Dendritic cell treated with granulocyte-macrophage colony-stimulating factor and Interleukin-4, amounts not matched to agents 40 ng/mL and 50 ng/mL, for 4 days (primary cell): ENCODE data around the gene PPP1R36.
"Not testable (repeated sequence)": the region's sequence is repeated elsewhere in the genome, so short reads cannot be mapped to it uniquely, and the experiment has no call there.

Source experiments
- H3K27ac Mint-ChIP-seq: one replicate; pipeline ENCODE4 v1.8.0; 2022; ENCODE audit warnings: mild to moderate bottlenecking, mixed read lengths
- H3K27me3 Mint-ChIP-seq: one replicate; pipeline ENCODE4 v1.8.0; 2022; ENCODE audit warnings: mild to moderate bottlenecking, mixed read lengths
- H3K36me3 Mint-ChIP-seq: one replicate; pipeline ENCODE4 v1.8.0; 2022; ENCODE audit warnings: low read depth, mixed read lengths
- H3K4me1 Mint-ChIP-seq: one replicate; pipeline ENCODE4 v1.8.0; 2022; ENCODE audit warnings: low read depth, mixed read lengths
- H3K4me3 Mint-ChIP-seq: one replicate; pipeline ENCODE4 v1.8.0; 2022; ENCODE audit warnings: mild to moderate bottlenecking, moderate library complexity, mixed read lengths
- H3K9me3 Mint-ChIP-seq: one replicate; pipeline ENCODE4 v1.8.0; 2022; ENCODE audit warnings: mixed read lengths
- intact Hi-C: fragments of 100-400 bp; cut with micrococcal nuclease; formaldehyde crosslinking; loops from one replicate; pipeline ENCODE4 v1.15.0; 2022

The PPP1R36 gene

DNA sequence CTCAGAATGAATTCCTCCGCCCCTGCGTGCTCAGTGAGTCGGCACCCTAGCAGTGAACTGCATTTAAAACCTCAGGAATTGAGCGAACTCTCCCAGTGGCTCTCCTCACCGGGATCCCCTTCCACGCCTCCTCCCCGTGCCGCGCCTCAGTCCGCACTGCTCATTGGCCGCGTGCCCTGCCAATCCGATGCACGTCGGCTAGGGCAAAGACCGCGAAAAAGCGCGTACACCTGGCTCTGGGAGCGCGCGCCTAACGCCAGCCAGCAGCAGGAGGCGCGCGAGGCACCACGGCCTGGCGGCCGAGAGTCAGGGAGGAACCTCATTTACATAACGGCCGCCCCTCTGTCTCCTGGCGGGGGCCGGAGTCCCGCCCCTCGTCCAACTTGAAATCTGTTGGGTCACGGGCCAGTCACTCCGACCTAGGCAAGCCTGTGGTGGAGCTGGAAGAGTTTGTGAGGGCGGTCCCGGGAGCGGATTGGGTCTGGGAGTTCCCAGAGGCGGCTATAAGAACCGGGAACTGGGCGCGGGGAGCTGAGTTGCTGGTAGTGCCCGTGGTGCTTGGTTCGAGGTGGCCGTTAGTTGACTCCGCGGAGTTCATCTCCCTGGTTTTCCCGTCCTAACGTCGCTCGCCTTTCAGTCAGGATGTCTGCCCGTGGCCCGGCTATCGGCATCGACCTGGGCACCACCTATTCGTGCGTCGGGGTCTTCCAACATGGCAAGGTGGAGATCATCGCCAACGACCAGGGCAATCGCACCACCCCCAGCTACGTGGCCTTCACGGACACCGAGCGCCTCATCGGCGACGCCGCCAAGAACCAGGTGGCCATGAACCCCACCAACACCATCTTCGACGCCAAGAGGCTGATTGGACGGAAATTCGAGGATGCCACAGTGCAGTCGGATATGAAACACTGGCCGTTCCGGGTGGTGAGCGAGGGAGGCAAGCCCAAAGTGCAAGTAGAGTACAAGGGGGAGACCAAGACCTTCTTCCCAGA is 9.3 kb upstream of the PPP1R36 start, which contains the start of gene HSPA2:
Gene HSPA2 (plus strand): TSS at position 534 of the 995 bp plus-strand sequence. CDS start 109 bp downstream, at position 643.
- peak within 1 kb of the TSS; percentile 91 for H3K27ac Mint-ChIP-seq
- peaks cover 50% of the 10 kb centered on the region for H3K27me3 Mint-ChIP-seq
- H3K4me3 Mint-ChIP-seq = peak within 1 kb of the TSS; percentile 91
- intact Hi-C loops = loop anchor here (1.0 to 5.0 kb wide), 3 partner anchors 36 to 152 kb away; partner anchors contain the start of genes MTHFD1 and ZBTB1
- H3K9me3 Mint-ChIP-seq = no peaks in the 10 kb centered on the region
- peaks cover 15% of the 10 kb centered on the region for H3K36me3 Mint-ChIP-seq
- peaks cover 34% of the 10 kb centered on the region for H3K4me1 Mint-ChIP-seq

DNA sequence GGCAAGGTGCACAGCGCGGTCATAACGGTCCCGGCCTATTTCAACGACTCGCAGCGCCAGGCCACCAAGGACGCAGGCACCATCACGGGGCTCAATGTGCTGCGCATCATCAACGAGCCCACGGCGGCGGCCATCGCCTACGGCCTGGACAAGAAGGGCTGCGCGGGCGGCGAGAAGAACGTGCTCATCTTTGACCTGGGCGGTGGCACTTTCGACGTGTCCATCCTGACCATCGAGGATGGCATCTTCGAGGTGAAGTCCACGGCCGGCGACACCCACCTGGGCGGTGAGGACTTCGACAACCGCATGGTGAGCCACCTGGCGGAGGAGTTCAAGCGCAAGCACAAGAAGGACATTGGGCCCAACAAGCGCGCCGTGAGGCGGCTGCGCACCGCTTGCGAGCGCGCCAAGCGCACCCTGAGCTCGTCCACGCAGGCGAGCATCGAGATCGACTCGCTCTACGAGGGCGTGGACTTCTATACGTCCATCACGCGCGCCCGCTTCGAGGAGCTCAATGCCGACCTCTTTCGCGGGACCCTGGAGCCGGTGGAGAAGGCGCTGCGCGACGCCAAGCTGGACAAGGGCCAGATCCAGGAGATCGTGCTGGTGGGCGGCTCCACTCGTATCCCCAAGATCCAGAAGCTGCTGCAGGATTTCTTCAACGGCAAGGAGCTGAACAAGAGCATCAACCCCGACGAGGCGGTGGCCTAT is 8.3 kb upstream of the PPP1R36 start:
- intact Hi-C loops = loop anchor here (2.0 to 5.0 kb wide), 2 partner anchors 37 to 96 kb away; partner anchors contain the start of gene ZBTB1
- no peak overlapping the region for H3K27ac Mint-ChIP-seq
- peaks cover 34% of the 10 kb centered on the region for H3K4me1 Mint-ChIP-seq
- H3K36me3 Mint-ChIP-seq = peaks cover 15% of the 10 kb centered on the region
- H3K4me3 Mint-ChIP-seq = peak overlapping the region; percentile 91
- H3K9me3 Mint-ChIP-seq = no peaks in the 10 kb centered on the region
- peaks cover 52% of the 10 kb centered on the region for H3K27me3 Mint-ChIP-seq

DNA sequence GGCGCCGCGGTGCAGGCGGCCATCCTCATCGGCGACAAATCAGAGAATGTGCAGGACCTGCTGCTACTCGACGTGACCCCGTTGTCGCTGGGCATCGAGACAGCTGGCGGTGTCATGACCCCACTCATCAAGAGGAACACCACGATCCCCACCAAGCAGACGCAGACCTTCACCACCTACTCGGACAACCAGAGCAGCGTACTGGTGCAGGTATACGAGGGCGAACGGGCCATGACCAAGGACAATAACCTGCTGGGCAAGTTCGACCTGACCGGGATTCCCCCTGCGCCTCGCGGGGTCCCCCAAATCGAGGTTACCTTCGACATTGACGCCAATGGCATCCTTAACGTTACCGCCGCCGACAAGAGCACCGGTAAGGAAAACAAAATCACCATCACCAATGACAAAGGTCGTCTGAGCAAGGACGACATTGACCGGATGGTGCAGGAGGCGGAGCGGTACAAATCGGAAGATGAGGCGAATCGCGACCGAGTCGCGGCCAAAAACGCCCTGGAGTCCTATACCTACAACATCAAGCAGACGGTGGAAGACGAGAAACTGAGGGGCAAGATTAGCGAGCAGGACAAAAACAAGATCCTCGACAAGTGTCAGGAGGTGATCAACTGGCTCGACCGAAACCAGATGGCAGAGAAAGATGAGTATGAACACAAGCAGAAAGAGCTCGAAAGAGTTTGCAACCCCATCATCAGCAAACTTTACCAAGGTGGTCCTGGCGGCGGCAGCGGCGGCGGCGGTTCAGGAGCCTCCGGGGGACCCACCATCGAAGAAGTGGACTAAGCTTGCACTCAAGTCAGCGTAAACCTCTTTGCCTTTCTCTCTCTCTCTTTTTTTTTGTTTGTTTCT is 7.6 kb upstream of the PPP1R36 start:
- no peak overlapping the region for H3K27ac Mint-ChIP-seq
- H3K27me3 Mint-ChIP-seq = peaks cover 58% of the 10 kb centered on the region
- intact Hi-C loops = loop anchor here (2.0 to 5.0 kb wide), 2 partner anchors 37 to 95 kb away; partner anchors contain the start of gene ZBTB1

DNA sequence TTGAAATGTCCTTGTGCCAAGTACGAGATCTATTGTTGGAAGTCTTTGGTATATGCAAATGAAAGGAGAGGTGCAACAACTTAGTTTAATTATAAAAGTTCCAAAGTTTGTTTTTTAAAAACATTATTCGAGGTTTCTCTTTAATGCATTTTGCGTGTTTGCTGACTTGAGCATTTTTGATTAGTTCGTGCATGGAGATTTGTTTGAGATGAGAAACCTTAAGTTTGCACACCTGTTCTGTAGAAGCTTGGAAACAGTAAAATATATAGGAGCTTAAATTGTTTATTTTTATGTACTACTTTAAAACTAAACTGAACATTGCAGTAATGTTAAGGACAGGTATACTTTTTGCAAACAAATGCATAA is 6.9 kb upstream of the PPP1R36 start:
- intact Hi-C loops = loop anchor here (5.0 kb wide), 1 partner anchor 94 kb away; no protein-coding TSS in a partner anchor
- Mint-ChIP-seq H3K4me1 (peaks cover 34% of the 10 kb centered on the region), H3K27me3 (peaks cover 59% of the 10 kb centered on the region), H3K9me3 (no peaks in the 10 kb centered on the region), H3K36me3 (peaks cover 15% of the 10 kb centered on the region), H3K27ac (no peak overlapping the region), H3K4me3 (no peak overlapping the region)

More for the DNA sequence above, 7.6 kb upstream of the PPP1R36 start:
- Mint-ChIP-seq H3K9me3 (no peaks in the 10 kb centered on the region), H3K36me3 (peaks cover 15% of the 10 kb centered on the region), H3K4me3 (peak overlapping the region; percentile 60), H3K4me1 (peaks cover 34% of the 10 kb centered on the region)

DNA sequence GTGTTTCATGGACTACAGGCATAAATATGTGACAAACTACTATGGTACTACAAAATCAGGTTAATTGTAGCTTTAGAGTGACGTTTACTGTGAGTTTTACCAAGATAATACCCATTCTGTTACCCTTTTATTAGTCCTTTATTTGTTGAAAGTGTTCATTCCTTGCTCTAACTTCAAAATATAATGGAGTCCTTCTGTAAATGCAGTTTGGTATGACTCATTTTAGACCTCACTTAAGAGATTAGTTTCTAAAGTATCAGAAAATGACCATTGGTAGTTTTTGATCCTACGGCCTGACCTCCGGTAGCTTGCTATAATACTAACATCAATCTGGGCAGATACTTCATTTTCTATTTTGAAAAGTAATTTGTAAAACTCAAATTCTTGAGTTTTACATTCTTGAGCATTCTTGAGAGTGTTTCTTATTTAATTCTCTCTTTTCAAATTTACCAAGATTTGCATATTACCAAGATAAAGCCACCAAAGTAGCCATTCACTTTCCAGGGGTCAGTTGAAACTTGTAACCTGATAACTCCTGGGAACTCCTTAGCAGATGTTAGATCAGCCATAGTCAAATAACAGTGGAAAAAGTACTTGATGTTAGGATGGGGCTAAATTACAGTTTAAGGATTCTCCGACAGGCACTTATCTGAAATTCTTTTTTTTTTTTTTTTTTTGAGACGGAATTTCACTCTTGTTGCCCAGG is 5.0 kb upstream of the PPP1R36 start:
- H3K27ac Mint-ChIP-seq = no peak overlapping the region
- intact Hi-C loops = loop anchor here (5.0 kb wide), 1 partner anchor 93 kb away; no protein-coding TSS in a partner anchor

DNA sequence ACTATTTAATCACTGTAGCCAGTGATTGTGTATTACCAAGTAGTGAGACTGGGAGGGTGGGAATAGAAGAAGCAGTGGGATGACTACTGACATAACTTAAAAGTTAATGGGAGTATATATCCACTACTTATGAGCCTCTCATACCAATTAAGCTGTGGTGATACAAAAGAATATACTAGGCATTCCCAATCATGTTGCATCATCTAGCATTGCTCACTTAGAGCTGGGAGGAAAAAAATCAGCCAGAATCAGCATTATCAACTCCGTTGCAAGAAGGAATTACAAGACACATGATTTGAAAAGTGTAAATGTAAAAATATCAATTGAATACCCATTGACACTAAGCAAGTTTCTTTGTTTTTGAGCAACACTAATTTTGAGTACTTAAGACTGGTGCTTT is 745 bp upstream of the PPP1R36 start:
- H3K9me3 Mint-ChIP-seq = no peaks in the 10 kb centered on the region
- H3K4me1 Mint-ChIP-seq = peaks cover 9% of the 10 kb centered on the region
- intact Hi-C loops = no loop called here
- H3K27ac Mint-ChIP-seq = no peak overlapping the region
- H3K36me3 Mint-ChIP-seq = no peaks in the 10 kb centered on the region
- H3K4me3 Mint-ChIP-seq = no peak overlapping the region
- peaks cover 63% of the 10 kb centered on the region for H3K27me3 Mint-ChIP-seq

More for the DNA sequence above, 5.0 kb upstream of the PPP1R36 start:
- H3K27me3 Mint-ChIP-seq = peaks cover 66% of the 10 kb centered on the region
- no peak overlapping the region for H3K4me3 Mint-ChIP-seq
- H3K36me3 Mint-ChIP-seq = peaks cover 15% of the 10 kb centered on the region
- H3K4me1 Mint-ChIP-seq = peaks cover 37% of the 10 kb centered on the region
- no peaks in the 10 kb centered on the region for H3K9me3 Mint-ChIP-seq

DNA sequence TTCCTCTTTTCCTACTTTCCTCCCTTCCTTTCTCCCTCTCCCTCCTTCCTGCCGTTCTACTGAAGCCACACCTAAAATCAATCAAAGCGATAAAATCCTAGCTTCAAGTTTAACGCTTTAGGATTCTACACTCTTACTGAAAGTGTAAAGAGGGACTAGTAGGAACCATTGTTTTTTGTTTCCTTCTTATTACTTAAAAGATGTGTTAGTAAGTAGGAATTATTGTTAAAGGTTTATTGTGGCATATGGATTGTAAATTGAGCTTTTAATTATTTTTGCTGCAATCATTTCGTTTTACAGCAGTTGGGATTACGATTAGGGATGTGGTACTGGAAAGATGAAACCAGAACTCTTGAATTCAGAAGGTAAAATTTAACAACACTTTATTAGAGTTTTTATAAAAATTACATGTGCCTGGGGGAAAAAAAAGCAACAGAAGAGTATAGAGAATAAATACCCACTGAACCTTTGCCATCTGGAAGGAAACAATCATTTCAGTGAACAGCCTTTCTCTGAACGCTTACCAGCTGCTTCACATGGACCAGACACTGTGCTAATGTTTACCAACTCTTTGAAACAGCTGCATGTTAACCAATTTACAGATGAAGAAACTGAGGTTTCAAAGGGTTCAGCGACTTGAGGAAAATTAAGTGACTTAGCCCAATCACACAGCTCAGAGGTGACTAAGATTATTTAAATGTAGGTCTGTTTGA is 1.0 kb downstream of the PPP1R36 start:
- no peak overlapping the region for H3K4me3 Mint-ChIP-seq
- H3K36me3 Mint-ChIP-seq = no peaks in the 10 kb centered on the region
- no peaks in the 10 kb centered on the region for H3K9me3 Mint-ChIP-seq
- intact Hi-C loops = no loop called here
- H3K4me1 Mint-ChIP-seq = peaks cover 9% of the 10 kb centered on the region
- H3K27ac Mint-ChIP-seq = no peak overlapping the region
- peaks cover 59% of the 10 kb centered on the region for H3K27me3 Mint-ChIP-seq

DNA sequence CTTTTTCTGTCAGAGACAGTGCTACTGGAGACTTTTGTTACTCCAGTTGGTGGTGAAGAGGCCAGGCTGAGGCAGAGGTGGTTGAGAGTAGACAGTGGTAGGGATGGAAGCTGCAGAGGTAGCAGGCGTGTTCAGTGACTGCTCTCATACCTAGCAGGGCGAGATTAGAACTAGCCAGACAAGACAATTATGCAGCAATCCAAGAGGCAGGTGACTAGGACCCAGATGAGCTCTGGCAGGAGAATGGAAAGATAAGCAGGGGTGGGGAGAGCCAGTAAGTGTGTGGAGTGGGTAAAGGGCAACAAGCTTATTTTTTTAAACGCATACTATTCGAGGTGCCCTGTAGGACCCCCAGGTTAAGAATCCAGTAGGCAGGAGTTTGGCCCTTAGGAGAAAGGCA is 4.8 kb downstream of the PPP1R36 start:
- Mint-ChIP-seq H3K9me3 (no peaks in the 10 kb centered on the region), H3K4me3 (no peak overlapping the region), H3K36me3 (no peaks in the 10 kb centered on the region), H3K27ac (no peak overlapping the region), H3K27me3 (peaks cover 37% of the 10 kb centered on the region), H3K4me1 (peaks cover 2% of the 10 kb centered on the region)
- intact Hi-C loops = no loop called here

DNA sequence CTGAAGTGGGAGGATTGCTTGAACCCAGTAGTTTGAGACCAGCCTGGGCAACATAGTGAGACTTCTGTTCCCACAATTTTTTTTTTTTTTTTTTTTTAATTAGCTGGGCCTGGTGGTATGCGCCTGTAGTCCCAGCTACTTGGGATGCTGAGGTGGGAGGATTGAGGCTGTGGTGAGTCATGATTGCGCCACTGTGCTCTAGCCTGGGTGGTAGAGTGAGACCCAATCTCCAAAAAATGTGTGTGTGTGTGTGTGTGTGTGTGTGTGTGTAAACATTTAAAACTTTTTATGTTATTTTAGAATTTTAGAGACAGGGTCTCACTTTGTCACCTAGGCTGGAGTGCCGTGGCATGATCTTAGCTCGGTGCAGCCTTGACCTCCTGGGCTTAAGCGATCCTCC is 6.8 kb downstream of the PPP1R36 start:
- Mint-ChIP-seq H3K4me1 (no peaks in the 10 kb centered on the region), H3K9me3 (no peaks in the 10 kb centered on the region), H3K4me3 (no peak overlapping the region), H3K27ac (no peak overlapping the region), H3K36me3 (no peaks in the 10 kb centered on the region), H3K27me3 (peaks cover 22% of the 10 kb centered on the region)
- intact Hi-C loops = no loop called here

DNA sequence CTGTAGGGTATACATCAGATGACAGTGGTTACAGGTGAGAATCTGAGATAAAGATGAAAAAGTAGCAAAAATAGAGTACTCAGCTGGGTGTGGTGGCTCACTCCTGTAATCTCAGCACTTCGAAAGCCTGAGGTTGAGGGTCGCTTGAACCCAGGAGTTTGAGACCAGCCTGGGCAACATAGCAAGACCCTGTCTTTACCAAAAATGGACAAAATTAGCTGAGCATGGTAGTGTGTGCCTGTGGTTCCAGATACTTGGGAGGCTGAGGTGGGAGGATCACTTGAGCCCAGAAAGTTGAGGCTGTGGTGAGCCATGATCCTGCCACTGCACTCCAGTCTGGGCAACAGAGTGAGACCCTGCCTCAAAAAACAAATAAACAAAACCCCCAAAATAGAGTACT is 8.5 kb downstream of the PPP1R36 start:
- H3K27me3 Mint-ChIP-seq, H3K4me1 Mint-ChIP-seq, intact Hi-C loops, H3K4me3 Mint-ChIP-seq, H3K27ac Mint-ChIP-seq, H3K9me3 Mint-ChIP-seq, H3K36me3 Mint-ChIP-seq: not testable (repeated sequence)

DNA sequence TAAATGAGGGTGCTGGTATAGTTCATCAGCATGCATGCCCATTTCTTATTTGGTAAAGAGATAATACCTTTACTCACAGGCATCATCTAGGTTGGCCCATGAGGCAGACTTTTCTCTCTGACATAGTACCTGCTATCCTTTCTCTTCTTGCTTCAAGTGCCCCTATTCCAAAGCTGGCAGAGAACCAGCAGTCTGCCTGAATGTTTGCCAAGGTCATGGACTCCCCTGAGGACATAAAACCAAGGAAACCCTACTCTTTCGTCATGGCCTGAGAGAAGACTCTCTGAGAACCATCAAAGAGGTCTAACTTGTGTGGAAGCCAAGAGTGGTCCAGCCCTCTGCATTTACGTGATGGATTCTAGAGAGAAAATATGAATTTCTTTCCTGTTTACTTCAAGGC is 11.9 kb downstream of the PPP1R36 start:
- H3K9me3 Mint-ChIP-seq = no peaks in the 10 kb centered on the region
- H3K36me3 Mint-ChIP-seq = no peaks in the 10 kb centered on the region

DNA sequence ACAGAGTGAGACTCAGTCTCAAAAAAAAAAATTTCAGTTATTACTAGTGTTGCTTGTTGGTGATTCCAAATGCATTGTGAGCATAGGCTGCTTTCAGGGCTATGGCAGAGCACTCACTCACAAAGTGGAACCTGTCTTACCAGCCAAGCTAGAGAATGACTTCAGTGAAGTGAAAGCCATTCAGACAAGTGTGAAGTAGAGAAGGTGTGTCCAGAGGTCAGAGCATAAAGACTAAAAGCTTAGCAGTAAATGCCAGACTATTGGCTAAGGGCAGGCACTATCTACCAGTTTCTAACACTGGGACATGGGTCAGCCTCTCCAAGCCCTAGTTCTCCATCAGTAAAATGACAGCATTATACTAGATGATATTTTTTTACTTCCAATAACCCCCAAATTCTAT is 12.7 kb downstream of the PPP1R36 start:
- Mint-ChIP-seq H3K4me3 (no peak overlapping the region), H3K27ac (no peak overlapping the region), H3K36me3 (no peaks in the 10 kb centered on the region), H3K27me3 (peaks cover 4% of the 10 kb centered on the region), H3K4me1 (no peaks in the 10 kb centered on the region), H3K9me3 (no peaks in the 10 kb centered on the region)
- intact Hi-C loops = no loop called here

More for the DNA sequence above, 11.9 kb downstream of the PPP1R36 start:
- H3K27me3 Mint-ChIP-seq = peaks cover 4% of the 10 kb centered on the region
- intact Hi-C loops = no loop called here
- no peak overlapping the region for H3K27ac Mint-ChIP-seq
- H3K4me3 Mint-ChIP-seq = no peak overlapping the region
- no peaks in the 10 kb centered on the region for H3K4me1 Mint-ChIP-seq
